H1 (cell line): ENCODE results near the gene SLC27A4. TPM values are rescaled to one million over a fixed set of nuclear protein-coding genes. Genes with fewer than 3 reads are reported as not detected.
A peak's percentile ranks its signal among the peaks of the same experiment; 100 is the strongest.

Experiments used
- ASH2L ChIP-seq: fragments of 200-600, 300-600 bp; sonication (generic); IDR thresholded peaks from one replicate; pipeline ENCODE4 v1.7.1; 2017; ENCODE audit warnings: low read length
- BACH1 ChIP-seq: IDR thresholded peaks from 2 replicates; pipeline ENCODE4 v1.6.1; 2012; ENCODE audit warnings: low read length, improper control_type of control experiment
- BCL11A ChIP-seq, 2 experiments: IDR thresholded peaks; one replicate each; pipeline ENCODE4 v1.6.1; 2011; ENCODE audit warnings: low read depth in 2 of 2, low read length in 2 of 2, mild to moderate bottlenecking in 2 of 2
- BRCA1 ChIP-seq: IDR thresholded peaks from 2 replicates; pipeline ENCODE4 v1.6.1; 2012; ENCODE audit warnings: low read depth, low read length, improper control_type of control experiment
- CHD1 ChIP-seq: IDR thresholded peaks from 2 replicates; pipeline ENCODE4 v1.6.1; 2012; ENCODE audit warnings: low read depth, low read length, improper control_type of control experiment
- CTBP2 ChIP-seq: IDR thresholded peaks from 2 replicates; pipeline ENCODE4 v1.7.0; 2011; ENCODE audit warnings: borderline replicate concordance, mild to moderate bottlenecking, moderate library complexity, mixed read lengths, low read length; ENCODE audit not compliant: insufficient read depth, insufficient read length
- CTCF ChIP-seq, 3 experiments: IDR thresholded peaks; 1 replicate in 2 of 3; 2 replicates in 1 of 3; pipeline versions ENCODE4 v1.5.1 to v1.6.1; 2011; ENCODE audit warnings: low read length in 3 of 3, mild to moderate bottlenecking in 3 of 3, inconsistent platforms in 2 of 3, low read depth in 1 of 3, moderate library complexity in 1 of 3; ENCODE audit not compliant: insufficient read depth in 1 of 3; ENCODE audit errors: control extremely low read depth in 1 of 3
- EZH2 ChIP-seq: fragments of 200-600 bp; sonication (generic); IDR thresholded peaks from 2 replicates; pipeline ENCODE4 v1.7.1; 2012; ENCODE audit warnings: low read depth, mild to moderate bottlenecking, moderate library complexity, low read length, inconsistent platforms; ENCODE audit not compliant: severe bottlenecking
- GTF2F1 ChIP-seq: IDR thresholded peaks from 2 replicates; pipeline ENCODE4 v1.6.1; 2012; ENCODE audit warnings: low read depth, low read length, improper control_type of control experiment, borderline replicate concordance
- KDM4A ChIP-seq: IDR thresholded peaks from one replicate; pipeline ENCODE4 v1.7.1; 2012; ENCODE audit warnings: low read depth, mild to moderate bottlenecking, moderate library complexity, low read length, inconsistent platforms; ENCODE audit not compliant: severe bottlenecking
- KDM5A ChIP-seq: fragments of 200-600 bp; IDR thresholded peaks from 2 replicates; pipeline ENCODE4 v1.7.1; 2012; ENCODE audit warnings: mild to moderate bottlenecking, low read length, inconsistent platforms, mixed read lengths
- NRF1 ChIP-seq: IDR thresholded peaks from 2 replicates; pipeline ENCODE4 v1.6.1; 2011; ENCODE audit warnings: mild to moderate bottlenecking, low read depth, low read length, improper control_type of control experiment
- POLR2A ChIP-seq, 2 experiments: IDR thresholded peaks; 1 replicate in 1 of 2; 2 replicates in 1 of 2; pipeline ENCODE4 v1.6.1; 2011; ENCODE audit warnings: low read depth in 2 of 2, low read length in 2 of 2, mild to moderate bottlenecking in 2 of 2; ENCODE audit errors: control extremely low read depth in 1 of 2
- RBBP5 ChIP-seq: IDR thresholded peaks from 2 replicates; pipeline ENCODE4 v1.7.1; 2012; ENCODE audit warnings: low read depth, mild to moderate bottlenecking, inconsistent platforms, low read length, moderate library complexity, borderline replicate concordance
- RNF2 ChIP-seq: fragments of 200-900, 300-1000 bp; sonication (generic); IDR thresholded peaks from 2 replicates; pipeline ENCODE4 v1.7.1; 2016; ENCODE audit warnings: borderline replicate concordance, low read depth, mild to moderate bottlenecking, antibody characterized with exemption, low read length; ENCODE audit not compliant: poor library complexity, severe bottlenecking; ENCODE audit errors: missing control alignments
- ZNF274 ChIP-seq: IDR thresholded peaks from 2 replicates; pipeline ENCODE4 v1.7.0; 2012; ENCODE audit warnings: low read length, borderline replicate concordance; ENCODE audit errors: extremely low read depth
- polyA plus RNA-seq, 7 experiments: library from polyadenylated mRNA; depleted of rRNA in 3 of 7; stranded (reverse) in 5 of 7; unstranded in 2 of 7; fragments of >200 nt in 5 of 7; fragments of 200-250 nt in 2 of 7; gene quantifications; 1 replicate in 5 of 7; 2 replicates in 1 of 7; 4 replicates in 1 of 7; pipeline versions ENCODE4 v1.2.1 to v1.2.3, GENCODE V29; 2011 to 2013; ENCODE audit warnings: missing spikeins in 2 of 7, mixed read lengths in 2 of 7
- total RNA-seq: library from RNA; stranded (reverse); fragmentation: NEBNext Ultra II Directional; extraction: Animal tissue kit (Norgen Biotek cat#: 25700); gene quantifications from 2 replicates; pipeline ENCODE4 v1.2.1, GENCODE V29; 2021
- TF ChIP-seq, protein P1 (sequence below): IDR thresholded peaks from 2 replicates; pipeline ENCODE4 v1.6.1; 2011; ENCODE audit warnings: low read length, improper control_type of control experiment
- TF ChIP-seq, protein P2 (sequence below): IDR thresholded peaks from 2 replicates; pipeline ENCODE4 v1.6.1; 2012; ENCODE audit warnings: inconsistent platforms
- TF ChIP-seq, protein P3 (sequence below): IDR thresholded peaks from 2 replicates; pipeline ENCODE4 v1.6.1; 2012; ENCODE audit warnings: inconsistent platforms

The SLC27A4 gene
- total and polyA plus RNA-seq, 2 of the 8 experiments (the other 6 are each of a cell fraction or from before 2014, with no cell fraction given): 14.9 to 20.5 TPM

- no peak for TF ChIP-seq RNF2
- no peak for TF ChIP-seq BRCA1
- TF ChIP-seq POLR2A (IDR thresholded peaks at IDR 0.05; ENCODE audit: control extremely low read depth in 1 of 2, low read depth in 2 of 2, low read length in 2 of 2): no peak
- no peak for TF ChIP-seq RBBP5
- TF ChIP-seq CTBP2: no peak
- no peak for TF ChIP-seq CHD1
- no peak for TF ChIP-seq NRF1
- TF ChIP-seq CTCF (IDR thresholded peaks at IDR 0.05; ENCODE audit: control extremely low read depth in 1 of 3, insufficient read depth in 1 of 3, low read depth in 1 of 3, low read length in 3 of 3): peak; percentile 90 to 98 (median 98)
- TF ChIP-seq KDM4A: no peak
- TF ChIP-seq, protein P1, sequence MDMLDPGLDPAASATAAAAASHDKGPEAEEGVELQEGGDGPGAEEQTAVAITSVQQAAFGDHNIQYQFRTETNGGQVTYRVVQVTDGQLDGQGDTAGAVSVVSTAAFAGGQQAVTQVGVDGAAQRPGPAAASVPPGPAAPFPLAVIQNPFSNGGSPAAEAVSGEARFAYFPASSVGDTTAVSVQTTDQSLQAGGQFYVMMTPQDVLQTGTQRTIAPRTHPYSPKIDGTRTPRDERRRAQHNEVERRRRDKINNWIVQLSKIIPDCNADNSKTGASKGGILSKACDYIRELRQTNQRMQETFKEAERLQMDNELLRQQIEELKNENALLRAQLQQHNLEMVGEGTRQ: peak; percentile 23; the same call in 1 of the 2 replicates
- TF ChIP-seq, protein P2, sequence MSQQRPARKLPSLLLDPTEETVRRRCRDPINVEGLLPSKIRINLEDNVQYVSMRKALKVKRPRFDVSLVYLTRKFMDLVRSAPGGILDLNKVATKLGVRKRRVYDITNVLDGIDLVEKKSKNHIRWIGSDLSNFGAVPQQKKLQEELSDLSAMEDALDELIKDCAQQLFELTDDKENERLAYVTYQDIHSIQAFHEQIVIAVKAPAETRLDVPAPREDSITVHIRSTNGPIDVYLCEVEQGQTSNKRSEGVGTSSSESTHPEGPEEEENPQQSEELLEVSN: peak; percentile 62; the same call in 1 of the 2 replicates
- TF ChIP-seq, protein P3, sequence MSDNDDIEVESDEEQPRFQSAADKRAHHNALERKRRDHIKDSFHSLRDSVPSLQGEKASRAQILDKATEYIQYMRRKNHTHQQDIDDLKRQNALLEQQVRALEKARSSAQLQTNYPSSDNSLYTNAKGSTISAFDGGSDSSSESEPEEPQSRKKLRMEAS: peak; percentile 70
- no peak for TF ChIP-seq ASH2L
- TF ChIP-seq KDM5A: no peak
- no peak for TF ChIP-seq GTF2F1
- TF ChIP-seq BACH1: peak; percentile 48; the same call in 1 of the 2 replicates
- TF ChIP-seq BCL11A (IDR thresholded peaks at IDR 0.05; ENCODE audit: low read depth in 2 of 2, low read length in 2 of 2): no peak
- peak; percentile 49 for TF ChIP-seq EZH2
- no peak for TF ChIP-seq ZNF274
These were observed 21.8 kb downstream of the SLC27A4 start (continued) for GRCh38 chr9:128361986-128362646.
